T-helper 1 cell treated with Interleukin-12 subunit alpha and Interleukin-12 subunit beta and Interleukin-4 antibody, amounts not matched to agents 30 ng/mL and 1 ng/mL, for 36 hours (primary cell): ENCODE measurements around the gene IQCN. TPM values are rescaled to one million over a fixed set of nuclear protein-coding genes. Genes with fewer than 3 reads are reported as not detected.

Experiments used
- intact Hi-C: fragments of 100-400 bp; cut with micrococcal nuclease; formaldehyde crosslinking; loops from one replicate; pipeline ENCODE4 v1.15.1; 2024
- total RNA-seq: library from RNA; stranded (reverse); gene quantifications from 2 replicates; pipeline ENCODE4 v1.2.3, GENCODE V29; 2022

Gene IQCN, protein sequence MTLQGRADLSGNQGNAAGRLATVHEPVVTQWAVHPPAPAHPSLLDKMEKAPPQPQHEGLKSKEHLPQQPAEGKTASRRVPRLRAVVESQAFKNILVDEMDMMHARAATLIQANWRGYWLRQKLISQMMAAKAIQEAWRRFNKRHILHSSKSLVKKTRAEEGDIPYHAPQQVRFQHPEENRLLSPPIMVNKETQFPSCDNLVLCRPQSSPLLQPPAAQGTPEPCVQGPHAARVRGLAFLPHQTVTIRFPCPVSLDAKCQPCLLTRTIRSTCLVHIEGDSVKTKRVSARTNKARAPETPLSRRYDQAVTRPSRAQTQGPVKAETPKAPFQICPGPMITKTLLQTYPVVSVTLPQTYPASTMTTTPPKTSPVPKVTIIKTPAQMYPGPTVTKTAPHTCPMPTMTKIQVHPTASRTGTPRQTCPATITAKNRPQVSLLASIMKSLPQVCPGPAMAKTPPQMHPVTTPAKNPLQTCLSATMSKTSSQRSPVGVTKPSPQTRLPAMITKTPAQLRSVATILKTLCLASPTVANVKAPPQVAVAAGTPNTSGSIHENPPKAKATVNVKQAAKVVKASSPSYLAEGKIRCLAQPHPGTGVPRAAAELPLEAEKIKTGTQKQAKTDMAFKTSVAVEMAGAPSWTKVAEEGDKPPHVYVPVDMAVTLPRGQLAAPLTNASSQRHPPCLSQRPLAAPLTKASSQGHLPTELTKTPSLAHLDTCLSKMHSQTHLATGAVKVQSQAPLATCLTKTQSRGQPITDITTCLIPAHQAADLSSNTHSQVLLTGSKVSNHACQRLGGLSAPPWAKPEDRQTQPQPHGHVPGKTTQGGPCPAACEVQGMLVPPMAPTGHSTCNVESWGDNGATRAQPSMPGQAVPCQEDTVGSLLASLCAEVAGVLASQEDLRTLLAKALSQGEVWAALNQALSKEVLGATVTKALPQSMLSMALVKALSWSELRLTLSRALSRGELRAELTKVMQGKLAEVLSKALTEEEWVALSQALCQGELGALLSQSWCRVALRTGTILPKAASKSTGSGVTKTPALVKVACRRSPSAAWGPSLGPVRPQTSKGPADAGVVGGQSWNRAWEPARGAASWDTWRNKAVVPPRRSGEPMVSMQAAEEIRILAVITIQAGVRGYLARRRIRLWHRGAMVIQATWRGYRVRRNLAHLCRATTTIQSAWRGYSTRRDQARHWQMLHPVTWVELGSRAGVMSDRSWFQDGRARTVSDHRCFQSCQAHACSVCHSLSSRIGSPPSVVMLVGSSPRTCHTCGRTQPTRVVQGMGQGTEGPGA (N-terminal part only)
- total RNA-seq, result 3.4 and 4.6 TPM in 2 replicates

GRCh38 chr19:18274219-18274780 is at the start of gene IQCN:
TSS of gene IQCN (minus strand) at chr19:18274452. CDS start at chr19:18269478, 4,974 bp downstream.
- intact Hi-C loops, result no loop called here

- intact Hi-C loops, result loop anchor here (1.0 to 2.0 kb wide), 7 partner anchors 18 to 171 kb away; partner anchors contain the start of genes PGPEP1 and RAB3A
These were observed 48.7 kb upstream of the IQCN start, which contains the start of gene LSM4 for GRCh38 chr19:18322759-18323460. TSS of gene LSM4 (minus strand) at chr19:18323076. CDS start at chr19:18323020, 56 bp downstream.

DNA sequence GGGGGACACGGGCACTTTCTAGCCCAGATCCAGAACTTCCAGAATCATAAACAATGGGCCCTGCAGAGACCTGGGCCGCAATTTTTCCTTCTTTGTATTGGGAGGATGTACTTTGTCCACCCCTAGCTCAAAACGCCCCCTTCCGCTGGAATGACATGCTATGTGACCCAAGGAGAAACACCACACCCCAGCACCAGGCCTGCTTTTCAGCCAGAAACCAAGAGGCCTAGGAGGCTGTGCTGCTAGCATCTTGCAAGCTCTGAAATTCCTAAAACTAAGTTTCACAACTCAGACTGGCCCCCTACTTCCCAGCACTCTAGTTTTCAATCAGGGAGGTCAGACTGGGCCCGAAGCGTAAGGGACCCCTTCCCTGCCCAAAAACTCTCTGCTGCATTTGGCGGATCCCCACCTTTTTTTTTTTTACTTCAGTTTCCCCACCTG is 48.1 kb upstream of the IQCN start:
- intact Hi-C loops, result loop anchor here (2.0 kb wide), 1 partner anchor 18 kb away; the partner anchor contains the start of gene PGPEP1

DNA sequence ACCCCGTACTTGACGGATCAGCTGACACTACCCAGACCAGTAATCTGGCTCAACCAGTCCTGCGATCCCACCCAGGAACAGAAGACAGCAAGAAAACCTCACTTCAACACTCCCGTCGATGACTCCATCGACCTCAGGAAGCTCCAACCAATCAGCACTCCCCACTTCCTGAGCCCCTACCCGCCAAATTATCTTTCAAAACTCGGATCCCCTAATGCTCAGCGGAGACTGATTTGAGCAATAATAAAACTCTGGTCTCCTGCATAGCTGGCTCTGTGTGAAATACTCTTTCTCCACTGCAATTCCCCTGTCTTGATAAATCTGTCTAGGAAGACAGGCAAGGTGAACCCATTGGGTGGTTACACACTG is 47.5 kb upstream of the IQCN start:
- intact Hi-C loops, result loop anchor here (2.0 kb wide), 1 partner anchor 19 kb away; the partner anchor contains the start of gene PGPEP1

DNA sequence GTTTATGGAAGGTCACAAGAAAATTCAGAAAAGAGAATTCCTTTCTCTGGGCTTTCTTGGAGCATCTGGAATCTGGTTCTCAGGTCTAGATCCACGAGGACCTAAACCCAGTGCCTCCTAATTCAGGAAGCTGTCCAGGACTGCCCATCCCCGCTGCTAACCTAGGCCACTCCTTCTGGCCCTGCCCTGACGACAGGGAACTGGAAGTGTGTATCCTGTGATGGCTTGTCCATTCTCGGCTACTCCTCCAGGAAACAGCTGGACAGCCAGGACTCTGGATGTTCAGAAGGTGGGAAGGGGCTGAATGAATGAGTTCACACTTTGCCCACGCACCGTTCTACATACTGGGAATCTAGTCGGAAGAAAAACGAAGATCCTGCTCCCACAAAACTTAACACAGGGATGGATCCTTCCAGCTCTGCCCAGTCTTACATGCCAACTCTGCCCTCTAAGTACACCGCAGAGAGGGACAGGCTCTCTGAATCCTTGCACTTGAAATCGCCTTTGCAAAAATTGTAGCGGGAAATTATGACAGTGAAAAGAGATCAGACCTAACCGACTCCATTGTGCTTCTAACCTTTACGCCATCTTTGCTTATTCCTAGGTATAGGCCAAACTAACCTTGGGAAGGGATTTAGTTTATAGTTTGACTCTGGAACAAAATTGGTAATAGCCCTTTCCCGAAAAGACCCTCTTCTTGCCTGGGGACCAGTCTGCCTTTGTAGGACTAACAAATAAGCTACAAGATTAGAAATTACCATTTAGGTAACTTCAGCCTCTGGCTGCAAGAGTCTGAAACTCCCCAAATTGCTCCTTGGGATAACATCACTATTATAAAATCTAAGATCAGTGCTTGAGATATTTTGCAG is 46.8 kb upstream of the IQCN start:
- intact Hi-C loops, result no loop called here

GRCh38 chr19:18319591-18320135 is 45.4 kb upstream of the IQCN start:
- intact Hi-C loops, result no loop called here

DNA sequence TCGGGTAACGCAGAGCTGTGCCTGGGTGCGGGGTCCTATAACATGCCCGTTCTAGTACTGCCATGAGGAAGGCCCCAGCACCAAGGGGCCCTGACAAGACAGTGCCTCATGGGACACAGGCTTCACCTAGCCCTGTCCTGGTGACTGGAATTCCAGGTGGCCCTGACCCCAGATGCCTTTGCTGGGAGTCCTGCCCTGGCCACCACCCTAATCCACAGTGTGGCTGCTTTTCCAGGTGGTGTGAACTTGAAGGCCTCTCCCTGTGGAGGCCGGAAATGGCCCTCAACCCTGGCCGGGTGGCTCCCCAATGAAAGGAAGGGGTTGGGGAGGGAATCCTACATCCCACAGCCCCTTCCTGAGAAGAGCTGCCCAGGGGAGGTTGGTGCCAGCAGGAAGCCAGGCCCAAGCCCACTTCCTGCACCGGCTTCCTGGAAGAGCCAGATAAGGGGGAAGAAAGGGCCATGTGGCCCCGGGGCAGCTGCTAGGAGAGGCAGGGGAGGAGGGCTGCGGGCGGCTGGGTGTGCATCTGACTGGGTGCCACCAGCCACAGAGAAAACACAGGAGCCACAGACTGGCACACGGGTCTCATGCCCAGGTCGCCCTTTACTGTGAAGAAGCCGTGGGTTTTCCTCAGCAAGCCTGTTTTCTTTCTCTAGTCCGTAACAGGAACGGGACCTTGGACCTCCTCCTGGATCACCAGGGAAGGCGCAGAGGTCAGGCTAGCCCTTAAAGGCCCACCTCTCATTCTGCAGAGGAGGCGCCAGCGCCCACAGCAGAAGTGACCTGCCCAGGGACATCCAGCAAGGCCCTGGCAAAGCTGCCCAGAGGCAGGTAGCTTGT is 43.9 kb upstream of the IQCN start:
- intact Hi-C loops, result loop anchor here (1.0 kb wide), 1 partner anchor 14 kb away; no protein-coding TSS in a partner anchor

- intact Hi-C loops, result no loop called here
These were observed 39.1 kb upstream of the IQCN start for GRCh38 chr19:18313398-18313797.

GRCh38 chr19:18312092-18312534 is 37.9 kb upstream of the IQCN start:
- intact Hi-C loops, result no loop called here

DNA sequence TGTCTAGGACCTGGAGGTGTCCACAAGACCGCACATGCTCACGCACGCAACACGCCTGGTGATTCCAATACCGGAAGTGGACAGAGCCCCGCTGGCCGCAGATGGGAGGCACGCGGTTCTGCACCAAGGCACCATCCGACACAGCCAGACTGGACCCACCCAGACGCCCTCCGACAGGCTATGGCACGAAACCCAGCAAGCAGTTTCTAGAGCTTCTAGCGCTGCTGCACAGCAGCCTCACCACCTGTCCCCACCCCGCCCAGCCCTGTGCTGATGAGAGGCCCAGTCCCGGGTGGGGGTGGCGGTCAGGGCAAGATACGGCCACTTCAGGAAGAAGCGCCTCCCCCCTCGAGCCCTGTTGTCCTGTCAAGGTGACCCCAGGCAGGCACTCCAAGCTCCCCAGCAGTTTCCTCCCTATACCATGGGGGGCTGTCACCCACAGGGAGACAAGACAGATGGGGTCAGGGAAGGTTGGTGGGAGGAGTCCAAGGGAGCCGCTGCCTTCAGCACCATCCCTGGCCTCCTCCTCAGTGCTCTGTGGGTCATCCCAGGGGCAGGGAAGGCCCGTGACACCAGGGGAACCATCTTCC is 37.3 kb upstream of the IQCN start:
- intact Hi-C loops, result no loop called here

GRCh38 chr19:18310966-18311365 is 36.7 kb upstream of the IQCN start:
- intact Hi-C loops, result no loop called here

DNA sequence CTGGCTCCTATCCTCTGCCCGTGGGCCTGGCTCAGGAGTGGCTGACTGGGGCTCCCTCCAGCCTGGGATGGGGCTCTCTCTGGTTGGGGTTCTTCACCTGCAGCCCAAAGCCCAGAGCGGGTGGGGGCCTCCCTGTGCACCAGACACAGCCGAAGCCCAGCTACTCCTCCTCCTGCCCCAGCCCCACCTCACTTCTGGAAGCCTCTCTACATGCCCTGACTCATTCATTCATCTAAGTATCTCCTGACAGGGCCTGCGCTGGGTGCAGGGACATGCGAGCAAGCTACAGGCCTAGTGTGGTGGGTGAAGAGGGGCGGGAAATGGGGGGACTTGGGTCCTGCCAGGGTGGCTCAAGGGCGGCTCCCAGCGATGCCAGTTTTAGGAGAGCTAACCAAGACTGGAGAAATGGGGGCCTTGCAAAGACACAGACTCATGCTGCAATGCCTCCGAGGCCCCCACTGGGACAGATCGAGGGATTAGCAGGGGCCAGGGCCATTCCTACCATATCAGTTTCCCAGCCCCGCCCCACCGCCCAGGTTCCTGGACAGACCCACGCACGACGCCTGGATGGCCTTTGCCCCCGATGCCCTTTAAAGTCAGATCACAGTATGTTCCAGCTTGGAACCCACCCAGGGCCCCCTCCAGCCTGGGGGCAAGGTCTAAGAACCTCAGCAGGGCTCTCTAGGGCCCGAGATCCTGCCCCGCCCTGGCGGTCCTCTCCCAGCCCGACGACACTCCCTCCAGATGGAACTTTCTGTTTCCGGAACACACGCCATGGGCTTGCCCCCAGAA is 36.1 kb upstream of the IQCN start:
- intact Hi-C loops, result no loop called here

- intact Hi-C loops, result no loop called here
These were observed 35.3 kb upstream of the IQCN start for GRCh38 chr19:18309525-18310064.

GRCh38 chr19:18308948-18309325 is 34.7 kb upstream of the IQCN start:
- intact Hi-C loops, result no loop called here

DNA sequence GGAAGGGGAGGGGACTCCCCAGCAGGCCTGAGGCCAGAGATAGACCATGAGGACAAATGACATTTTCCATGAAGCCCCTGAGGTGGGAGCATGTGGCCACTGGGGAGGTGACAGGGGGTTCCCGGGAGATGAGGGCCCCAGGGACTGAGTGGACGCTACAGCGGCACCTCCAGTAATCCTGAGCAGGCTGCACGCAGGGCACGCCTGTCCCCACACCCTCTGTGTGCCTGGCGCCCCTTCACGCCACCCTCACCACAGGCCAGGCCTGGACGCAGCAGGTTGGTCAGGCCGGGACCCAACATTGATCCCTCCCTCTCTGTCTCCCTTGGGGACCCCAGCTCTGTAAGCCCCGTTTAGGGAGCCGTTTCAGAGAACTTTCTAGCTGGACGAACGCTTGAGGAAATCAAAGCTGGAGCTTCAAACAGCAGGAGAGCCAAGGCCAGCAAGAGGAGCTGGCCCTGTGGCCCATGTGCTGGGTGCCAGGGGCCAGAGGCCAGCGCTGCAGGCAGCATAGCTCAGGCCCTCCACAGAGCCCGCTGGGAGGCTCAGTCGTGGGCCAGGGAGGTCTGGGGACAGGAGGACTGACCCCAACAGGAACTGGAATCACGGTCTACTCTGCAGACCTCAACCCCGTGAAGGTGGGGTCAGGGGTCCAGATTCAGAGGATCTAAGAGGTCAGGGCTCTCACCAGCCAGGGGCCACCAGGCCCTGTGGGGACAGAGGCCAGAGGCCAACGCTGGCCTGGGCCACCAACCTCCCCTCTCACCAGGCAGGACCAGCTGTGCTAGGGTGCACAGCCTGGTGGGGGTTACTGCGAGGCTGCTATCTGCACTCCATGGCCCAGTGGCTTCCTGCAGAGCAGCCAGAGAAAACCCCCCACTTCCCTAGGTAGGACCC is 34.0 kb upstream of the IQCN start:
- intact Hi-C loops, result no loop called here
